ENCODE measurements around the gene PDE11A.

The PDE11A gene

DNA sequence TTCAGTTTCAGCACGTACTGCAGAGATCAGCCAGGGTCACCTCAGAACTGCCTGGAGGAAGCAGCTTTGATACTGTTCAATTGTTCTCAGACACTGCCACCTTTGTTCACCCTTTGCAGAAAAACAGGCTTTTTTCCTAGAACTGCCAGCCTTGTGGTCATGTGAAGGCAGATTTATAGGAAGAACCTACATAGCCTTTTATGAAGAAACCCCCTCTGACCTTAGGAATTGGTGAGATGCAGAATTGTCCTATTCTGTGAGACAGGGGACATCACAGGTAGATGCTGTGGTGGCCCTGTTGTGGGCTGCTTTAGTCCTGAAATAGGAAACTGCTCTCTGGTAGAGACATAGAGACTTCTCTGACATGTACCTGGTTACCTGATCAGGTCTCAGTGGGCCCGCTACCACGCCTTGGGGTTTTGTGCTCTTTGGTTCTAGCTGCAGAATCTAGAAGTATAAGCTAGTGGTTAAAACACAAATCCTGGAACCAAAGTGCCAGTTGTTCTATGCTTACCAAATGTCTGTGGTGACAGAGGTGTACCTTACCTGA, 473.4 kb downstream of the PDE11A start:
- no peak for DNase-seq (ENCODE audit: low read depth in 2 of 2)

DNA sequence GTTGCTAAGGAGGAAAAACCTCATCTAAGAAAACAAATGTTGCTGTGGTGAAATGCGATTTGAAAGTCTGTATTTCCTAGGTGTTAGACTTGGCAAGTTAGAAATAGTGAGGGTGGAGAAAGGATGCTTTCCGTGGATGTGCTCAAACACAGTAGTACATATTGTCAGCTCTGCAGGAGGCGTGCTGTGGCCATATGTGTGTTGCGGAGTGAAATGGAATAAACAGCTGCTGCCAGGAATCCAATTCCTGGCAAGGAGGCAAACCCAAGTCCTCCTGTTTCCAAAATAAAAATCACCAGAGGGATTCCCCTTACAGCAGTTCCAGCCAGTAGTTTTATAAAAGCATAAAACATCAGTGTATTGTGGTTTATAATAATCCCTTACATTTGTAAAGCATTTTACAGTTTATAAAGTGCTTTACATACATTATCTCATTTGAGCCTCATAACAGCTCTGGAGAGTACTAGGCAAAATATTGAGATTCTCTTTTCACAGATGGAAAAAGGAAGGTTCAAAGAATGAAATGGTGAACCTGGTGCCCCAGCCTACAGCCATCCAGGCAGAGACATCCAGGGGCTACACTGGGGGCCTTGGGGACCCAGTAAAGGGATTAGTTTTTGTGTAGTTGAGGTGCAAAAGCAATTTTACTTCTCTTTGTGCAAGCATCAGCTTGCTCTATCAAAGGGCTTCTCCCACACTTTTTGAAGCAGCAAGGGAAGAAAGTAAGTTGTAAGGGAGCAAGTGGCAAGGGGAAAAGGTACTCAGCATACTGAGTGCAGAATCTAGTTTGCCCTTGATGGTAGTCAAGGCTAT, 474.0 kb downstream of the PDE11A start:
- DNase-seq (ENCODE audit: low read depth in 2 of 2) = no peak

DNA sequence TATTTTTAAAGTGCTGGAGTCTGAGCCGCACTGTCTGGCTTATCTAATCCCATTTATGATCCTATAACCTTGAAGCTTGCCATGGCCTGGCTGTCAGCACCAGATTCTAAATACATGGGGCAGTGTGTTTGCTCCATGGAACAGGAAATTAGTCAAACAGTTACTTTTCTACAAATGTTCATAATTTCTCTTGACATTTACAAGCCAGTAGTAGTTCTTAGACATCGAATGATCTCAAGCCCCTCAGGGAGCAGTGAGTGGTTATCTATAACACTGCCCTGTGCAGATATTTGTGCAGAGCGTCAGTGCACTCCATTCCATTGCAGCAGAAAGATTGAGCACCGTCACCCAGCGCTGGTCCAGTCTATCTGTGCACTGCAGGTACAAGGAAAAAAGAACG, 474.8 kb downstream of the PDE11A start:
- no peak for DNase-seq (ENCODE audit: low read depth in 2 of 2)

DNA sequence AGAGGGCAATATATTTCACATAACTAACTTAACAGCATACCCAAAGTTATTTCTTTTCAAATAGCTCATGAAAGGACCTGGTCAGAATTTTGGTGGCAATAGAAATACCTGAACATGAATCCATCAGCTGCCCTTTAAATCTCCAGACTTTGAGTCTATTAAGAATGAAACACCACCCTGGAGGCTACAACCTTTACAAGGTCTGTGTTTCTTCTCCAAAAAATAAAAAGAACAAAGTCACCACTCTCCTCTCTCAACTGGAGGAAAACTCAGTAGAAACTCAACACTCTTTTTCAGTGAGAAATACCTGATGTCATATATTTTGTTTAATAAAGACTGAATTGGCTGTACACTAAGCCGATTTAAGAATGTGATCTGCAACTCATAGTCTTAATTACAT, 475.7 kb downstream of the PDE11A start:
- DNase-seq (ENCODE audit: low read depth in 2 of 2) = no peak

DNA sequence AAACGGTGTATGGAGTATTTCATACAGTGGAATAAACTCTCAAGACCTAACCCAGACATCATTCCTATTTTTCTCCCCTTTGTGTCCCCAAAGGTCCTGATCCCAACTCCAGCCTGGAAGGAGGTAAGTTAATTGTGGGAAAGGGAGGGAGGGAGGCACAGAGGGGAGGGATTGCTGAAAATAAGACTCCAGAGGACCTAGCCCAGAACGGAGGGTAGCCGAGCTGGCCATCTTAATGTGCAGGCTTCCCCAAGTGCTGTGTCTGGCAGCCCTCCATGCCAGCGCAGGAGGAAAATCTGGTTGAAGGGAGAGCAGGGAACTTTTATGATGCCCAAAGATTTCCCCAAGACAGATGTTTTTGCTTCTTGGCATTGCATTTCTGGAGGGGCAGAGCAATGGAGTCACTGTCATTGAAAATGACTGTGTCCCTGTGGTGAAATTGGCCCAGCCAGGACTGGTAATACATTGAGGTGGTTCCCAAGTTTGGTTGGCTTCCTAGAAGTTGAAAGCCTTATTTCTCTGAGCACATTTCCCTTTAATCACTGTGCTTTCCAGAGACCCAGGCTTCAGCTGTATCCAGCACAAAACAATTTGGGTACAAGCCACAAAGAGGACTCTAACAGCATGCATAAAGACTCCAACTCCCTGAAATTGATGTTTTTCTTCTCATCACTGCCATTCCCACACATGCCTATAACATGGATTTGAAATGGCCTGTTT, 477.3 kb downstream of the PDE11A start:
- no peak for DNase-seq (ENCODE audit: low read depth in 2 of 2)

DNA sequence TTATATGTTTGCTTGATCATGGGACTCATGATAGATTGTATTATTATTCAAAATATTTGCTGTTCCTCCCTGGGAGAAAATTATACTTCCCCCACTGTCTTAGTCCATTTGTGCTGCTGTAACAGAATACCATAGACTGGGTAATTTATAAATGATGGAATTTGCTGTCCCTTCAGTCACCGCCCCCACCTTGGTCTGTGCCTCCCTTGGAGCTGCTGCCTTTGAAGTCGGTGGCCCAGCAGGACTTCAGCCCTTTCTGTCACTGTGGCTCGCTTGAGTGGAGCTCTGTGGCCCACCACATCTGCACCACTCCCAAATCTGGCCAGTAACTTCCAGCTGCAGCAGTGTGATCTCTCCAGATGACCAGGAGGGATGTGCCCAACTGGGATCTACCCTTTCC, 479.2 kb downstream of the PDE11A start:
- DNase-seq (ENCODE audit: low read depth in 2 of 2) = no peak

DNA sequence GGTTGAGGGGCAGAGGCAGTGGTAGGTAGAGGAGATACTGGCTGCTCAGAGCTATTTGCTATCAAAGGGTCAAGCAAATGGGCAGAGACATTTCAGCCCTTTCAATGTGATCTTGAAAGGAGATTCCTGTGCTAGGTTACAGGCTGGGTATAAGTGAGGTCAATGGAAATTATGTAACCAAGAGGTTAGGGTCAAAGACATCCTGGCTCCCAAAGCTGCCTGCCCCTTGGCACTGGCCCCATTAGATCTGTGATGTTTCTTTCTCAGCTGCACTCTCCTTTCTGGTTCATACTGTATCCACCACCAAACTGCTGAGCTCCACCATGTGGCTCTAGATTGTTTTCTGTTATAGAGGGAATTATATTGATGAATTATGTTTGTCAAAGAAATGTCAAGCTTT, 479.6 kb downstream of the PDE11A start:
- DNase-seq (ENCODE audit: low read depth in 2 of 2) = no peak

DNA sequence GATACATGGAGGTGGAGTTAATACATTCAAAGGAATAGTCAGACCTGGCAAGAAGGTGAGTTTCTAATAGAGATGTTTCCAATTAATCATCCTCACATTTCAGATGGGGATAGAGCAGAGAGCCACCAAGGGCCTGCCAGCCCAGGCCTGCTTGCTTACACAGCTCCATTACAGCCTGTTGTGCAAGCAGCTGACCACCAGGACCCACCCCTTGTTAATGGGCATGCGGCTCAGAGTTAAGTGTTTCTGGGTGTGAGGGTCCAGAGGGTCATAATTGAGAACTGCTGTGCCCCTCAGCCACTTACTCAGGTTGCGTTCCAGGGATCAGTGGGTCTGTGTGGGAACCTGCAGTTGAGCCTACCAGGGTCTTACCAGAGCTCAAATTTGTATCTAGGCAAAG, 480.2 kb downstream of the PDE11A start:
- no peak for DNase-seq (ENCODE audit: low read depth in 2 of 2)

DNA sequence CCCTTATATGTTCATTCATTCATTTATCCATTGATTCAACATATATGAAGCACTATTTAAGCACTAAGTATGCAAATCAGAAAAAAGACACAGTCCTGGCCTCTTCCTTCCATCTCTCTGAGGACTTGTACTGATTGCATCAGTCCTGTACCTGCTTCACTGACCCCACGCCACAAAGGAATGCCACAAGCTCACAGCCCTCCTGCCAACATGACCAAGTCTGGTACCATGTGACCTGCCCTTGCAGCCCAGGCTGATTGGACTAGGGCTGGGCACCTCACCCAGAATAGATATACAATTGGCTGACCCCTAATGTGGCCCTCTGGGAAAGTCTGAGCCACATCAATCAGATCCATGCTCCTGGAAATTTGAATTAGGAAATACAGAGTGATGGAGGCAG, 483.4 kb downstream of the PDE11A start:
- no peak for DNase-seq (ENCODE audit: low read depth in 2 of 2)

DNA sequence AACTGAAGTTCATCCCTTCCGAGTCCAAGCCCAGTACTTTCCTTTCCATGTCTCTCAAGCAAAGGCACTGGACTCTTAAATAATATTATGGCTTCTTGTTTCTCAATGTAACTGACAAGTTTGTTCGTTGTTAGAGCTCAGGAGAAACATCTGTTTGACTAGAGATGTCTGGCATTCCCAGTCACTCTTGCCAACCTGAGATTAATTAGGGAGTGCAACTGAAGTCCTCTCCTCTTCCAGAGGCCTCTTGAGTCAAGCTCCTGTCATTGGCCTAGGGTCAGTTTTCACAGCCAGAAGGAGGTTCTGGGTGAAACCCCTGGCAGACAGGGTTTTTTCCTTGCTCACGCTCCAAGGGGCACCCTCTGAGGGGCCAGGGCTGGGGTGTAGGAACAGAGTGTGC, 483.9 kb downstream of the PDE11A start:
- no peak for DNase-seq (ENCODE audit: low read depth in 2 of 2)

DNA sequence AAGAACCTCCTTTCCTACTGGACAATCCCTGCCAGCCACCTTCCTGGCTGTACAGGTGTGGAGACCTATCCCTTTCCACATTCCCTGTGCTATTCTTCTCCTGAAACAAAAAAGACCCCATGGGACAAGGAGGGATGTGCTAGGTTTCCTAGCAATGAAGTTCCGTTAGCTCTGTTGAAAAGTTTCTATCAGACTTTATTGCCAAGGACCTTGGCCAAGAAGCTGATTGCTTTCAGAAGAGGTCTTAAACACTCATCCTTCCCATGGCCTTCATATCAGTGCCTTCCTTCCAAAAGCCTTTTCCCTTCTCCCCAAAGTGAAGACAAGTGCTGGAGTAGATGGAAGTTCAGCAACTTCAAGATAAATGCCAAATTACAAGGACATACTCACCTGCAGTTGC, 485.2 kb downstream of the PDE11A start:
- no peak for DNase-seq (ENCODE audit: low read depth in 2 of 2)

DNA sequence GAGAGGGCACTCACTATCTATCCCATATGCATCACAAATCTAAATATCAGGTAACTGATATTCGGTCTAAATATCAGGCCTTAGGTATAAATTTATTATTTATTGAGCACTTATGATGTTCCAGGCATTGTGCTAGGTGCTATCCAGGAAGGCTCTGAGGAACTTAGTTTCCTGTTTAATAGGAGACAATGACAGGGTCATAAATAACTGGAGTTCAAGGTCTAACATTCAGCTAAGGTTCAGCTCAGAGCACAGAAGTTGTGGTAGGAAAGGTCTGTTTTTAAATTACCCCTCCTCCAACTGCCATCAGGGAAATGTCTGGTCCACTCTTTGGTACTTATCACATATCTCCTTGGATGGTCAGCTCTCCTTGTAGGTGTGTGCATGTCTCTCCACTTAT, 486.4 kb downstream of the PDE11A start:
- DNase-seq (ENCODE audit: low read depth in 2 of 2) = no peak

DNA sequence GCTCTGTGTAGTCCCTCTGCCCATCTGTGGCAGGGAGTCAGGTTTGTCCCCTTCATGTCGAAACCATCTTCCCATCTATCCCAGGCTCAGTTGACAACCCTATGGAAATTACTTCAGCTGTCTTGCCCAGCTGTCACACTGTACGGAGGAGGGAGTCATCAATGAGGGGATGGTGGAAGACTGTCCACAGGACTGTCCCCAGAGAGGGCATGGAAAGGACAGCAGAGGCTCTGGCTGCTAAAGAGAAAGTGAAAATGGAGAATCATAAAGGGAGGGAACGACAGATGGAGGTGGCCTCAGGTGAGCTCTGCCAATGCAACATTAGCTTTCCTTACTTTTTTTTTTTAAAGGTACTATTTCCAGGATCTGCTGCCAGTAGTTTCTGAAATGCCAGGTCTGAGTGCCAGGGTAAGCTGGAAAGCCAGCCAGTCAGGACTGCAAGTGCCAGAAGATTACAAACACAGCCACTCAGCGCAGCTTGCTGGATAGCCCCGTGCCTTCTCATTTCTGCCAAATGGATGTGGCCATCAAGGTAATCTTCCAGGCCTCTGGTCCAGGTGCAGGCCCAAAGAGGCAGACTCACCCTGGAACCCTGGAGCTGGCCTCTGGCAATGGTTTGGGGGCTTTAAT, 487.2 kb downstream of the PDE11A start:
- DNase-seq (ENCODE audit: low read depth in 2 of 2) = no peak

DNA sequence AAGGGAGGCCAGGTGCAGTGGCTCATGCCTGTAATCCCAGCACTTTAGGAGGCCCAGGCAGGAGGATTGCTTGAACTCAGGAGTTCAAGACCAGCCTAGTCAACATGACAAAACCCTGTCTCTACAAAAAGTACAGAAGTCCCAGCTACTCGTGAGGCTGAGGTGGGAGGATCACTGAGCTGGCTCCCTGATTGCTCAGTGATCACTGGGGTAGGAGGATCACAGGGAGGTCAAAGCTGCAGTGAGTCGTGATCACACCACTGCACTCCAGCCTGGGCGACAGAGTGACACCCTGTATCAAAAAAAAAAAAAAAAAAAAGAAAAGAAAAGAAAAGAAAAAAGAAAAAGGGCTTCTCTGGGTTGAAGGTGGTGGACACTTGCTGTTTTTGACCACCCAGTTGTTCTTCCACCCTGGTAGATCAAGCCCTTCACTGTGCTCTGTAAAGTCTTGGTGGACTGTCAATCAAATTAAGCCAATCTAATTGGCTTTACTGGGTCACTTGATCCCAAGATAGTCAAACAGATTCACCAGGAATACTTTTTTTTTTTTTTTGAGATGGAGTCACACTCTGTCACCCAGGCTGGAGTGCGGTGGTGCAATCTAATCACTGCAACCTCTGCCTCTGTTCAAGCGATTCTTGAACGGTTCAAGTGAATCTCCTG, 488.4 kb downstream of the PDE11A start:
- no peak for DNase-seq (ENCODE audit: low read depth in 2 of 2)

DNA sequence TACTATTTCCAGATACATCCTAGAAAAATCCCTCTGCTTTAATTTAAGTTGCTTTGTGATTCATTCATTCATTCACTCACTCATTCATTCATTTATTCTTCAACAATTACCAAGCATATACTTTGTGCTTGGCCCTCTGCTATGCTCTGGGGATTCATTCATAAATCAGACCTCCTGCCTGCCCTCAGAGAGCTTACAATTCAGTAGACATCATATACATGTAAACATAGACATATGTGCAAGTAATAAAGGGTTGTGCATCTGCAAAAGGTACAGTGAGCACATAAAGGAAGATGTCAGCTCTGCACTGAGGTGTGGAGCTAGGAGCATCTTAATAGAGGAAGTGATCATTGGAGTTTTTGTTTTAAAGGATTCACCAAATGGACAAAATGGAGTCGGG, 490.6 kb downstream of the PDE11A start:
- DNase-seq (ENCODE audit: low read depth in 2 of 2) = no peak

DNA sequence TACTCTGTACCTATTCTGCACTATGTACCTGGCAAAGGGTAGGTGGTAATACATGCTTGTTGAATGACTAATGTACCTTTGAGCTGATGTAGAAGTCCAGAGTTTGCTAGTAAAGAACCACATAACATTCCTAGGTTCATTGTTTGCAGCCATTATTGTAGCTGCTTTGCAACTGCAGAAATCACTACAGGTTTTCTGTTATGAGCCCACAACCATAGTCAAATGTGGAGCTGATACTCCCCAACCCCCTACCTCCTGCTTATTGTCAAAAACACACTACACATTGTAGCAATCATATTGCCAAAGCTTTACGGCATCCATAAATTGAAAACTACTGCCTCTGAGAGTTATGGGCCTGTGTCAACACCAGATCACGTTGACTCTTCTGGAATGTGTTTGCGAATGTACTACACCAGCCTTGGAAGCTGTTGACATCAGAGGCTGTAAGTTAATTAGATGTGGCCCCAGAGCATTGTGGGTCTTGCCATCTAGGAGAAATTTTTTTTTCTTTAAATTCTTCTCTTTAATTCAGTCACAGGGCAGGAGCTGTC, 493.0 kb downstream of the PDE11A start:
- no peak for DNase-seq (ENCODE audit: low read depth in 2 of 2)

DNA sequence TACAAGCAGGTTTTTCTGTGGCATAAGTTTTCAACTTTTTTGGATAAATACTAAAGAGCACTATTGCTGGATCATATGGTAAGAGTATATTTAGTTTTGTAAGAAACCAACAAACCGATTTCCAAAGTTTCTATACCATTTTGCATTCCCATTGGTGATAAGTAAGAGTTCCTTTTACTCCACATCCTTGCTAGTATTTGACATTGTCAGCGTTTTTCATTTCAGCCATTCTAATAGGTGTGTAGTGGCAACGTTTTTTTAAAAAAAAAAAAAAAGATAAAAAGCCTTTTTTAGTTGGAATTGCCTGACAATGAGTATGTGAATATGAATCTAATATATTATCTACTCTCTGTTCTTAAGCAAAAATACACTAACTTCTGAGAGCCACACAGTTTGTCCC, 494.1 kb downstream of the PDE11A start:
- DNase-seq (ENCODE audit: low read depth in 2 of 2) = no peak

DNA sequence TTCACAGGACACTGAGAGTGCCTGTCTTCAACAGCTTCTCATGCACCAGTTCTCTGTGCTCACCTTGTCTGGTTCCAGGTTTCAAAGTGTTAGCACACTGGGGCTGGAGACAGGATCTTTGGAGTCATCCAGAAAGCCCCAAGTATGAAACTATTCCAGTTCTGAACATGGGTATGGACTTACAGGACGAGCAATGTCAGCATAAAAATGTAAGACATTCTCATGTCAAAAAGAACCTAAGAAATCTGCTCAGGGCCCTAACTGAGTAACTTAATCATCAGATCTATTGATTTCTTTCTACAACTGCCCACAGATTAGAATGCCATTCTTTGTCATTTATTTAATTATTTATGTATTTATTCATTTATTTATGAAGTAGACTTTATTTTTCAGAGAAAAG, 495.5 kb downstream of the PDE11A start:
- DNase-seq (ENCODE audit: low read depth in 2 of 2) = no peak

DNA sequence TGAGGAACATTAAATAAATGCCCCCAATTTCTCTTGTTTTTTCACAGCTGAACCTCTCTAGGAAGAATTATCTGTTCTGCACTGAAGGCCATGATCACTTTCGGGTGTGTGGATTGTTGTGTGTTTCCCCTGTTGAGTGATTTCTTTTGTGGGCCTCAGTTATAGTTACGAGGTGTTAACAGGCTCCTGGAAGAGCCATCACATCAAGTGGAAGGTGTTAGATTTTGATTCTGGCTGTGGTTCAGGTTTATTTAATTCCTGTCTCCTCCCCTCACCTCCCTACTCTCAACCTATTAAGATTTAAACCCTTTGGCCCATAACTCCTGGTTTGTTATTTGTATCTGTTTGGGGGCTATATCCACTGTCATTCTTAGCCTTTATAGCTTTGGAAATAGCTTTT, 497.2 kb downstream of the PDE11A start:
- DNase-seq (ENCODE audit: low read depth in 2 of 2) = no peak

DNA sequence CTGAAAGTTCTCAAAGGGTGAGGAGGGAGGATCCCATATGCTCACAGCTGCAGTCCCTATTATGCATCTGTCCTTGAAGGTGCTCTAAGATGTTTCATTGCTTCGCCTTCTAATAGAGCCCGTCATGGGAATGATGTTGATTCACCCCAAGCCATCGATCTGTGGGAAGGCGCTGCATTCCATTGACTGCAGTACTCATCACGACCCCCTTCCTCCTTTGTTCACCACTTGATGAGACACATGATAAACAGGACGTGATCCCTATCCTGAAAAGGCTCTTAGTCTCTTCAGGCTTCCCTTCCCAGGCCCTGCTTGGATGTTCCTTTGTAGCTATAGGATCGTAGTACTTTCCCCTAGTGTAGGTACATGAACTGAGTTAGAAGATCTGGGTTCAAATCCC, 498.2 kb downstream of the PDE11A start:
- no peak for DNase-seq (ENCODE audit: low read depth in 2 of 2)

Measured in stimulated activated CD4-positive, alpha-beta T cell treated with anti-CD3 and anti-CD28 coated beads, Interleukin-1b, Interleukin-23, amount 100 ng/mL, for 1 hour (primary cell).